ENCODE results near the gene PRF1. TPM values are rescaled to one million over a fixed set of nuclear protein-coding genes. Genes with fewer than 3 reads are reported as not detected.

Gene PRF1
- total and polyA plus RNA-seq, 2 experiments from 2014 or later: 0.13 TPM; not detected in 1

DNA sequence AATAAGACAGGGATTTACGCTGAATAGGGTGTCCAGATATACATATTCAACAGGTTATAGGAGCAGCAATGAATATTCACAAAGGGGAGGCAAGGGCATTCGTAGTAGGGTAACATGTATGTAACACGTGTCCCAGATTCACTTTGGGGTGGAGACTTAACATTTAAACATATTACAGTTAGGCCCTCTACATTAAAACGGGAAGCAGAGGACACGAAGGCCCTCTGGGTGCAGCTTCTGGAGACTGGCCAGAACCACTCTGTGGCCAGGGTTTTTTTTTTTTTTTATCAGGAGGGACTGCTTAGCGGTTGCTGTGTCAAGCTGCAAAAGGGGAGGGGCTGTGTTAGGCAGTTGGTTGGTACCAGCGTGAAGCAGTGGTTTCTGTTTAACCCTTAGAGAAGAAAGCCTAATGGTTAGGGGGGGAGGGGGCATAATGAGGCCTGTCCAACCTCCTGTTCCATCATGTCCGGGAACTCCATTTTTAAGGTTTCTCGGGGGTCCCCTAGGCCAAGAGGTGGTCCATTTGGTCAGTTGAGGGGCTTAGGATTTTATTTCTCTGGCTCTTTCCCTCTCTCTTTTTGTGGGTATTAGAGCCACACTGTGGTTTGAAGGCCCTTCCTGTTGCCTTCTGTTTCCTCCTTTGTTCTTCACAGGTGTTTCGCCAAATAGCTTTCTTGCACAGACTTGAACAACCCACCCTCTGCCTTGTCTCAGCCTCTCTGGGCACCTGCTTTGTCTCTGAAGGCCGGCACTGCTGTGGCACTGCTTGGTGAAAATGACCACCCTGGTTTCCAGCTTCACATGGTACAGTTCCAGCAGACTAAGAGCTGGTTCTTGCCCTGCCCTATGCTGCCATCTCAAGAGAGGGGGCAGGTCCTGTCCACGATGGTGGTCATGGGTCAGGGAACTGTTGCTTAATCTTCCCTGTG lies 26.4 kb downstream of the PRF1 start:
- no peaks in the 10 kb centered on the region for H3K4me1 Mint-ChIP-seq
- Histone ChIP-seq H3K4me3 (no peak overlapping the region), H2AFZ (no peak overlapping the region), H3F3A (replicated peaks; ENCODE audit: low read depth) (no peaks in the 10 kb centered on the region), H4K20me1 (replicated peaks; ENCODE audit: insufficient read depth) (no peaks in the 10 kb centered on the region), H3K9me2 (ENCODE audit: insufficient read depth) (no peaks in the 10 kb centered on the region), H3K27me3 (ENCODE audit: insufficient read depth) (no peaks in the 10 kb centered on the region), H3K36me3 (ENCODE audit: insufficient read depth) (no peaks in the 10 kb centered on the region), H3K4me2 (no peak overlapping the region), H3K27ac (ENCODE audit: low read depth) (no peak overlapping the region), H3K4me1 (ENCODE audit: insufficient read depth) (no peaks in the 10 kb centered on the region), H3K79me2 (replicated peaks; ENCODE audit: insufficient read depth) (no peaks in the 10 kb centered on the region)
- no peak overlapping the region for H3K27ac Mint-ChIP-seq
- peaks cover 10% of the 10 kb centered on the region for H3K27me3 Mint-ChIP-seq (ENCODE audit: insufficient read depth, low read depth, poor library complexity)
- H3K9me3 Mint-ChIP-seq: no peaks in the 10 kb centered on the region
- no peaks in the 10 kb centered on the region for H3K36me3 Mint-ChIP-seq (ENCODE audit: low read depth)
- TF ChIP-seq EZH2 (IDR thresholded peaks at IDR 0.05; ENCODE audit: low read depth, unreplicated experiment): no peak
- TF ChIP-seq CREB1 (CRISPR knock-in tag; IDR thresholded peaks at IDR 0.05; ENCODE audit: low read depth): no peak
- no peak overlapping the region for H3K4me3 Mint-ChIP-seq
- ATAC-seq (peak; percentile 42; the same call in 1 of the 3 replicates), DNase-seq (ENCODE audit: low spot score) (no peak)

DNA sequence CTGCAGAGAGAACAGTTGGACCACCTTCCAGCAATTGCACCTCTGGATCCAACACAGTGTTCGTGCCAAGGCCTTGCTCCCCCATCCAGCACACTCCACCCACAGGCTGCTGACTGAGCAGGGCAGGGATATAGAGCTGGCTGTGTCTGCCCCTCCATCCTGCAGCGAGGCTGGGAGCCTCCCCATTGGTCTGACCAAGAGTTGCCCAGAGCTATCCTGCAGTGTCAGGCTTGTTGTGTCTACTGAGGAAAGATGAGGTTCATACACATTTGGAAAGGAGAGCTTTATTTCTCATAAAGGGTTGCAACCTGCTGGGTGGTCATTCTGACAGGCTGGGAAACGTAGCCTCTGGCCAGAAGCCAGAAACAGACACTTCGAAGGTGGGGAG lies 27.1 kb downstream of the PRF1 start:
- Mint-ChIP-seq H3K9me3 (no peaks in the 10 kb centered on the region), H3K36me3 (ENCODE audit: low read depth) (no peaks in the 10 kb centered on the region), H3K27me3 (ENCODE audit: insufficient read depth, low read depth, poor library complexity) (peaks cover 12% of the 10 kb centered on the region), H3K27ac (no peak overlapping the region), H3K4me1 (no peaks in the 10 kb centered on the region), H3K4me3 (no peak overlapping the region)
- DNase-seq (ENCODE audit: low spot score): no peak
- no peaks in the 10 kb centered on the region for H3K27me3 ChIP-seq (ENCODE audit: insufficient read depth)
- H3K79me2 ChIP-seq (replicated peaks; ENCODE audit: insufficient read depth): no peaks in the 10 kb centered on the region
- no peak overlapping the region for H2AFZ ChIP-seq
- H3K27ac ChIP-seq (ENCODE audit: low read depth): no peak overlapping the region
- no peaks in the 10 kb centered on the region for H4K20me1 ChIP-seq (replicated peaks; ENCODE audit: insufficient read depth)
- no peaks in the 10 kb centered on the region for H3K9me2 ChIP-seq (ENCODE audit: insufficient read depth)
- H3K4me3 ChIP-seq: no peak overlapping the region
- H3K36me3 ChIP-seq (ENCODE audit: insufficient read depth): no peaks in the 10 kb centered on the region
- H3F3A ChIP-seq (replicated peaks; ENCODE audit: low read depth): no peaks in the 10 kb centered on the region
- no peaks in the 10 kb centered on the region for H3K4me1 ChIP-seq (ENCODE audit: insufficient read depth)
- TF ChIP-seq NANOG (IDR thresholded peaks at IDR 0.05; ENCODE audit: borderline replicate concordance): no peak
- no peak for TF ChIP-seq STAT1 (IDR thresholded peaks at IDR 0.05; ENCODE audit: unreplicated experiment)
- TF ChIP-seq, protein P1, sequence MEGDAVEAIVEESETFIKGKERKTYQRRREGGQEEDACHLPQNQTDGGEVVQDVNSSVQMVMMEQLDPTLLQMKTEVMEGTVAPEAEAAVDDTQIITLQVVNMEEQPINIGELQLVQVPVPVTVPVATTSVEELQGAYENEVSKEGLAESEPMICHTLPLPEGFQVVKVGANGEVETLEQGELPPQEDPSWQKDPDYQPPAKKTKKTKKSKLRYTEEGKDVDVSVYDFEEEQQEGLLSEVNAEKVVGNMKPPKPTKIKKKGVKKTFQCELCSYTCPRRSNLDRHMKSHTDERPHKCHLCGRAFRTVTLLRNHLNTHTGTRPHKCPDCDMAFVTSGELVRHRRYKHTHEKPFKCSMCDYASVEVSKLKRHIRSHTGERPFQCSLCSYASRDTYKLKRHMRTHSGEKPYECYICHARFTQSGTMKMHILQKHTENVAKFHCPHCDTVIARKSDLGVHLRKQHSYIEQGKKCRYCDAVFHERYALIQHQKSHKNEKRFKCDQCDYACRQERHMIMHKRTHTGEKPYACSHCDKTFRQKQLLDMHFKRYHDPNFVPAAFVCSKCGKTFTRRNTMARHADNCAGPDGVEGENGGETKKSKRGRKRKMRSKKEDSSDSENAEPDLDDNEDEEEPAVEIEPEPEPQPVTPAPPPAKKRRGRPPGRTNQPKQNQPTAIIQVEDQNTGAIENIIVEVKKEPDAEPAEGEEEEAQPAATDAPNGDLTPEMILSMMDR (conservative IDR thresholded peaks at IDR 0.05; ENCODE audit: low read depth in 2 of 2): no peak
- TF ChIP-seq ZNF114 (CRISPR knock-in tag; IDR thresholded peaks at IDR 0.05): no peak
- TF ChIP-seq, protein P2, sequence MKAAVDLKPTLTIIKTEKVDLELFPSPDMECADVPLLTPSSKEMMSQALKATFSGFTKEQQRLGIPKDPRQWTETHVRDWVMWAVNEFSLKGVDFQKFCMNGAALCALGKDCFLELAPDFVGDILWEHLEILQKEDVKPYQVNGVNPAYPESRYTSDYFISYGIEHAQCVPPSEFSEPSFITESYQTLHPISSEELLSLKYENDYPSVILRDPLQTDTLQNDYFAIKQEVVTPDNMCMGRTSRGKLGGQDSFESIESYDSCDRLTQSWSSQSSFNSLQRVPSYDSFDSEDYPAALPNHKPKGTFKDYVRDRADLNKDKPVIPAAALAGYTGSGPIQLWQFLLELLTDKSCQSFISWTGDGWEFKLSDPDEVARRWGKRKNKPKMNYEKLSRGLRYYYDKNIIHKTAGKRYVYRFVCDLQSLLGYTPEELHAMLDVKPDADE (IDR thresholded peaks at IDR 0.05): no peak
- TF ChIP-seq POLR2AphosphoS5 (IDR thresholded peaks at IDR 0.05; ENCODE audit: low read depth): no peak
- TF ChIP-seq, protein P3, sequence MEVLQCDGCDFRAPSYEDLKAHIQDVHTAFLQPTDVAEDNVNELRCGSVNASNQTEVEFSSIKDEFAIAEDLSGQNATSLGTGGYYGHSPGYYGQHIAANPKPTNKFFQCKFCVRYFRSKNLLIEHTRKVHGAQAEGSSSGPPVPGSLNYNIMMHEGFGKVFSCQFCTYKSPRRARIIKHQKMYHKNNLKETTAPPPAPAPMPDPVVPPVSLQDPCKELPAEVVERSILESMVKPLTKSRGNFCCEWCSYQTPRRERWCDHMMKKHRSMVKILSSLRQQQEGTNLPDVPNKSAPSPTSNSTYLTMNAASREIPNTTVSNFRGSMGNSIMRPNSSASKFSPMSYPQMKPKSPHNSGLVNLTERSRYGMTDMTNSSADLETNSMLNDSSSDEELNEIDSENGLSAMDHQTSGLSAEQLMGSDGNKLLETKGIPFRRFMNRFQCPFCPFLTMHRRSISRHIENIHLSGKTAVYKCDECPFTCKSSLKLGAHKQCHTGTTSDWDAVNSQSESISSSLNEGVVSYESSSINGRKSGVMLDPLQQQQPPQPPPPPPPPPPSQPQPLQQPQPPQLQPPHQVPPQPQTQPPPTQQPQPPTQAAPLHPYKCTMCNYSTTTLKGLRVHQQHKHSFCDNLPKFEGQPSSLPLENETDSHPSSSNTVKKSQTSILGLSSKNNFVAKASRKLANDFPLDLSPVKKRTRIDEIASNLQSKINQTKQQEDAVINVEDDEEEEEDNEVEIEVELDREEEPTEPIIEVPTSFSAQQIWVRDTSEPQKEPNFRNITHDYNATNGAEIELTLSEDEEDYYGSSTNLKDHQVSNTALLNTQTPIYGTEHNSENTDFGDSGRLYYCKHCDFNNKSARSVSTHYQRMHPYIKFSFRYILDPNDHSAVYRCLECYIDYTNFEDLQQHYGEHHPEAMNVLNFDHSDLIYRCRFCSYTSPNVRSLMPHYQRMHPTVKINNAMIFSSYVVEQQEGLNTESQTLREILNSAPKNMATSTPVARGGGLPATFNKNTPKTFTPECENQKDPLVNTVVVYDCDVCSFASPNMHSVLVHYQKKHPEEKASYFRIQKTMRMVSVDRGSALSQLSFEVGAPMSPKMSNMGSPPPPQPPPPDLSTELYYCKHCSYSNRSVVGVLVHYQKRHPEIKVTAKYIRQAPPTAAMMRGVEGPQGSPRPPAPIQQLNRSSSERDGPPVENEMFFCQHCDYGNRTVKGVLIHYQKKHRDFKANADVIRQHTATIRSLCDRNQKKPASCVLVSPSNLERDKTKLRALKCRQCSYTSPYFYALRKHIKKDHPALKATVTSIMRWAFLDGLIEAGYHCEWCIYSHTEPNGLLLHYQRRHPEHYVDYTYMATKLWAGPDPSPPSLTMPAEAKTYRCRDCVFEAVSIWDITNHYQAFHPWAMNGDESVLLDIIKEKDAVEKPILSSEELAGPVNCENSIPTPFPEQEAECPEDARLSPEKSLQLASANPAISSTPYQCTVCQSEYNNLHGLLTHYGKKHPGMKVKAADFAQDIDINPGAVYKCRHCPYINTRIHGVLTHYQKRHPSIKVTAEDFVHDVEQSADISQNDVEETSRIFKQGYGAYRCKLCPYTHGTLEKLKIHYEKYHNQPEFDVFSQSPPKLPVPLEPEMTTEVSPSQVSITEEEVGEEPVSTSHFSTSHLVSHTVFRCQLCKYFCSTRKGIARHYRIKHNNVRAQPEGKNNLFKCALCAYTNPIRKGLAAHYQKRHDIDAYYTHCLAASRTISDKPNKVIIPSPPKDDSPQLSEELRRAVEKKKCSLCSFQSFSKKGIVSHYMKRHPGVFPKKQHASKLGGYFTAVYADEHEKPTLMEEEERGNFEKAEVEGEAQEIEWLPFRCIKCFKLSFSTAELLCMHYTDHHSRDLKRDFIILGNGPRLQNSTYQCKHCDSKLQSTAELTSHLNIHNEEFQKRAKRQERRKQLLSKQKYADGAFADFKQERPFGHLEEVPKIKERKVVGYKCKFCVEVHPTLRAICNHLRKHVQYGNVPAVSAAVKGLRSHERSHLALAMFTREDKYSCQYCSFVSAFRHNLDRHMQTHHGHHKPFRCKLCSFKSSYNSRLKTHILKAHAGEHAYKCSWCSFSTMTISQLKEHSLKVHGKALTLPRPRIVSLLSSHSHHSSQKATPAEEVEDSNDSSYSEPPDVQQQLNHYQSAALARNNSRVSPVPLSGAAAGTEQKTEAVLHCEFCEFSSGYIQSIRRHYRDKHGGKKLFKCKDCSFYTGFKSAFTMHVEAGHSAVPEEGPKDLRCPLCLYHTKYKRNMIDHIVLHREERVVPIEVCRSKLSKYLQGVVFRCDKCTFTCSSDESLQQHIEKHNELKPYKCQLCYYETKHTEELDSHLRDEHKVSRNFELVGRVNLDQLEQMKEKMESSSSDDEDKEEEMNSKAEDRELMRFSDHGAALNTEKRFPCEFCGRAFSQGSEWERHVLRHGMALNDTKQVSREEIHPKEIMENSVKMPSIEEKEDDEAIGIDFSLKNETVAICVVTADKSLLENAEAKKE (CRISPR knock-in tag; IDR thresholded peaks at IDR 0.05): no peak
- TF ChIP-seq ZNF331 (CRISPR knock-in tag; IDR thresholded peaks at IDR 0.05; ENCODE audit: low read depth): no peak
- no peak for TF ChIP-seq CREB1 (CRISPR knock-in tag; IDR thresholded peaks at IDR 0.05; ENCODE audit: low read depth)
- no peak for TF ChIP-seq EZH2 (IDR thresholded peaks at IDR 0.05; ENCODE audit: low read depth, unreplicated experiment)
- ATAC-seq: no peak; the same call in 2 of the 3 replicates
- H3K4me2 ChIP-seq: no peak overlapping the region
